Stimulated activated CD4-positive, alpha-beta T cell treated with anti-CD3 and anti-CD28 coated beads, Interleukin-2, amount 100 ng/mL, for 24 hours (primary cell): ENCODE measurements around the gene PLSCR5.

Source experiments
- DNase-seq, 2 donors: peaks; one replicate each; pipeline ENCODE4 v3.0.0-alpha.2; 2020

The PLSCR5 gene, protein sequence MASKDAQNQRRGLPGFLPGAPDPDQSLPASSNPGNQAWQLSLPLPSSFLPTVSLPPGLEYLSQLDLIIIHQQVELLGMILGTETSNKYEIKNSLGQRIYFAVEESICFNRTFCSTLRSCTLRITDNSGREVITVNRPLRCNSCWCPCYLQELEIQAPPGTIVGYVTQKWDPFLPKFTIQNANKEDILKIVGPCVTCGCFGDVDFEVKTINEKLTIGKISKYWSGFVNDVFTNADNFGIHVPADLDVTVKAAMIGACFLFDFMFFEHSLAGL

DNA sequence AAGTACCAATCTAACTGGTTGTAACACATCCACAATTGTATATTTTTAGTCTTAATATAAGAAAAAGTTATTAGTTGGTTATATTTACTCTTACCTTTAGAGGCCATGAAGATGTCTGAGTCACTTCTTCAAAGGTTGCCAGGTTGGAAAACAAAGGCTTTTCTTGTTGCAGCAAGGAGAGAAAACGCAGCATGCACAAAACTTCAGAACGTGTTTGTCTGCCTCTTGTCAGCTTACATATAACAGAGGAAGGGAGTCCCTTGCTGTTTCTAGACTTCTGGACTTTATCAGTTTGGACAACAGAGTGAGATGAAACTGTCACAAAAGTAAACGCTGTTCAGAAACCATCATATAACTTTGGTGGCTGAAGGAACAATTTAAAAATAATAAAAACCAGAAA, at the start of gene PLSCR5:
Gene PLSCR5 (minus strand): TSS at position 241 of the 400 bp plus-strand sequence. CDS start 134 bp downstream, at position 107.
- DNase-seq, result no peak

DNA sequence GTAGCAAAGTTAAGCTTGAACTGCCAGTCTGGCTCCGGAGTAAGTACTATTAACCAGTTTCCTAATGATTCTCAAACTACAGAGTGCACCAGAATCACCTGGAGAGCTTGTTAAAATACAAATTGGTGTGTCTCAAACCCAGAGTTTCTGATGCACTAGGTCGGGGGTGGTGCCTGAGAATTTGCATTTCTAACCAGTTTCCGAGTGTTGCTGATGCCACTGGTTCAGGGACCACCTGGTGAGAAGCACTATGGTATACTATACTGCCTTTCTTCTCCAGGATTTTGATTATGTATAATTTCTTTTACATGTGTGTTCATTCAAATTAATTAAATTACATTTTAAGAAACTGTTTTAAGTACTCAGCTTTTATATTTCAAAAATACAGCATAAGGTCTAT, 48.8 kb upstream of the PLSCR5 start:
- no peak for DNase-seq

DNA sequence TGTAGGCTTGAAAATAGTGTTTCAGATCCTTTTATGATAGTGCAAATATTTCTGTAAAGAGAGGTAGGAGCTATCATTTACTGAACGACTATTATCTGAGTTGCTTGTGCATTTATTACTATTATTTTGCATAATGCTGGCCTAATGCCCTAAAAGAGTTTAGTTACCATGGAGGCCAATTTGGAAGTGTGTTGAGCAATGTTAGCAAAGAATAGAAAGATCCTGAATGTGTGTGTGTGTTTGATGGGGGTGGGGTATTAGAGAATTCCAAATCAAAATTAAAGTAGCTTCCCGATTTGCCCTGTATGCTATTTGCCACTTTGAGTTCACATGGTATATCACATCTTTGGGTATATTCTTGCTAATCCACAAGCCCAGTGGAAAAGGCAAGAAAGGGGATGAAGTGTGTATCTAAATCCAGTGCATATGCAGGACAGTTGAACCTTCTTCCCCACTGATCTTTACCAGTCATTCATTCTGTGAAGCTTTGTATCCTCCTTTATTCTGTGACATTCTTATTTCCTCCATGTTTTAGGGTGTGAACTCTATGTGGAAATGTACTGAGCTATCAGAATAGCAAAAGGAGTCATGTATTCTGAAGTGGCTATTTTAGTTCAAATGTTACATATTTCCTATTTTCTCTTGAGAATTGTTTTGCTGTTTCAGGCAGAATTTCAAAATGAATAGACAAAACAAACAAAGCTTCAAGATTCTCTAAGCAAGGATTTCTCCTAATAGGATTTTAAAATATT, 45.7 kb upstream of the PLSCR5 start:
- no peak for DNase-seq

DNA sequence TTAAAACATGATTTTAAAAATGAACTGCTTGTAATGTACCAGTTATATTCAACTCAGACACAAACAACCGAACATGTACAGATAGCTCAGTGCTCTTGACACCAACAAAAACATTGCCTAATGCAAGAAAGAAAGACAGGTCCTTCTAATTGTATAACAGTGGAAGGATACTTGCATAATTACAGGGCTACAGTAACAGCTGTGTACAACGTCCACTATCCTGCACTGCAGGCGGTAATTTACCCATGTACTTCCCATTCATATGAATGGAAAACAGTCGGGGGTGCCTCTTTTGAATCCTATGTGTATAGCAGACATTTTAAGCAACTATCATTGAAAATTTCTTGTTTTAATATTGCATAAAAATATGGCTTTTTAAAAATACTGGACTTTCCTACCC, 41.1 kb upstream of the PLSCR5 start:
- no peak for DNase-seq

DNA sequence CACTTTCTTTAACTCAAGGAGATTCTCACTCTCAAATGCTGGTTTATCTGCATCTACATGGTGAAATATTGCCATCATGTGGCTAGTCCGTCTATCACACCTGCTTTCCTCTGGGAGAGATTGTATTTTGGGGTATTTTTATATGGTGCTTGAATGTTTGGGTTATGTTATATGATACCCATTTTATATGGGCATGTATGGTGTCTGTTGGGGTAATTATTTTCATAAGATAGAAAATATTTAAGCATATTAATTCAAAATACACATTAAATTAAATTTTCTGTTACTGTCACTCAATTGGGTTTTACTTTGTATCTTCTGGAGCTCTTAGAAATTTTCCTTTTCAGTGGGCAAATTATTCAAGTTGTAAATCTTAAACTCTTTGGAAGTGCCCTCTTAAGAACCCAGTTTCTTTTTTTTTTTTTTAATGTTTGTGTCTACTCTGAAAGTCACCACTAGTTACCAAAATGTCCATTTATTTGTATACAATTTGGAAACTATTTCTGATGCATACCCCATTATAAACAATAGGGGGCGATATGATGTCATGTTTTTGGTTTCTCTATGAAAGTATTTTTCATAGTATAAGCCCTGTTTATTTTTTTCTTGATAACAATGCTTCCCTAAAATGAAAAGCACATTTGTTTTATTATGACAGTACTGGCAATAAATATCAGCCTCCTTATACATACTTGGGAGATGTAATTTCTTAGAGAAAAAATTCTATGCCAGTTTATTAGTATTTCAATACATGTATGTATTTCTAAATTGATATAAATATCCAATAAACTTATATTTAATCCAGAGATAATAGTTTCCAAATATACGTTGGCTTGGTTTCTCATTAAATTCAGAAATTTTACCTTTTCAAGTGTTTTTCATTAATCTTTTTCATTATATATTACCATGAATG, 36.1 kb upstream of the PLSCR5 start:
- DNase-seq, result no peak

DNA sequence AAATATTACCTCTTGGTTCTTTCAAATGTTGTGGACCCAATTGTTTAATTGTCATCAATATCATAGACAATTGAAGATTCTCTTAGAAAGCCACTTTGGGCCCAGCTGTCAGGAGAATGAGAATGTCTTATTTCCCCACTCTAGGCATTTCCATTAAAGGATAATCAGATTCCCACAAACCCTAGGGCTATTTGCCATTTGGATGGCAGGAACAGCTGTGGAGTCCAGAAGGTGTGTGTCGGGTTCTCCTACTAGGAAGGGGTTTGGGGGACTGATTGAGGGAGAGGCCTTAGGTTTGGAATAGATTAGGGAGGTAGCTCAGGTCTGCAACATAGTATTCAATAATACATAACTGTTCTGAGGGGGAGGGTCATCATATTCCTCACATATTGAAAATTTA, 35.2 kb upstream of the PLSCR5 start:
- no peak for DNase-seq

DNA sequence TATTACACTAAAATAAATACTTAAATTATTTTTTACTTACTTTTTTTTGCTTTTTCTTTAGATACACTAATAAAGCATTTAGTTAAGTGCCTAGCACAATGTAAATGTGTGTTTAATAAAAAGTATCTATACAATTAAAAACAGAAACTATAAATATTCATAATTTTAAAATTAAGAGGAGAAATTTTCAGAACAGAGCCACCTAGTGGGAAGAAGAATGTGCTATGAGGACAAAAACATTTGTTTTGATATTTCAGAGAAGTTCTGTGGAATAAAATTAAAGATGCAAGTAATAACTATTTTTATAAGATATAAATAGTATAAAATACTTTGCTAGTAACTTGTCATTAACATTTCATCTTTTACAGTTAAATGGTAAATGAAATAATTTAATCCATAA, 33.6 kb upstream of the PLSCR5 start:
- DNase-seq, result no peak

DNA sequence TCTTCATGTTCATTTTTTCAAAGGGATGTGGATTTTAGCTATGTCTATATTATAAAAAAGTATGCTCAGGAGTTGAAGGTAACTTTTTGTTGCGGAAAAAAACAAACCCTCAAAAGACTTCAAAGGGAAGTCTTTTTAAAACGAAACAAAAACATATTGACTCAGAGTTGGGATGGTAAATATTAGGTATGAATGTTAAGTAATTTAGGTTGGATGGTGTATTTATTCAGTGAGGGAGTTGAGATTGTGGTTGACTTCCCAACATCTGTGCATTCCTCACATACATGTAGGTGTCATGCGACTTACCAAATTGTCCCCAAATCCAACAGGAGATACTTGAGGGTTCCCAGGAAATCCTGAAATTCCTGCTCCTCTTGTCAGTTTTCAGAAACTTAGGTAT, 32.7 kb upstream of the PLSCR5 start:
- DNase-seq, result no peak

DNA sequence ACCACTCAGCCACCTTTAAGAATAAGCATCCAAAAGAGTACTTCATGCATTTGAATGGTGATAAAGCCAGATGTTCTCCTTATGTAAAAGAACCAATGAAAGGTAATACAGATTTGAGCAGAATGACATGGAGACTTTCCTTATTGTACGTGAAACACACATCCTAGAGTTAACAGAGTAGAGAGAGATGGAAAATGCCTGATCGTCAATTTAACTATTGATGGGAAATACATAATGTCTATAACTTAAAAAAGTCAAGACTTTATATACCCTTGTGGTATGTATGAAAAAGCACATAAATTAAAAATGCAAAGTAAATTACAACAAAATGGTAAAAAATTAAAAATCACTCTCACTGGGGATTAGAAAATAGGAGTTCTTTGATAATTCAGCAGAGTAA, 31.7 kb upstream of the PLSCR5 start:
- DNase-seq, result no peak

DNA sequence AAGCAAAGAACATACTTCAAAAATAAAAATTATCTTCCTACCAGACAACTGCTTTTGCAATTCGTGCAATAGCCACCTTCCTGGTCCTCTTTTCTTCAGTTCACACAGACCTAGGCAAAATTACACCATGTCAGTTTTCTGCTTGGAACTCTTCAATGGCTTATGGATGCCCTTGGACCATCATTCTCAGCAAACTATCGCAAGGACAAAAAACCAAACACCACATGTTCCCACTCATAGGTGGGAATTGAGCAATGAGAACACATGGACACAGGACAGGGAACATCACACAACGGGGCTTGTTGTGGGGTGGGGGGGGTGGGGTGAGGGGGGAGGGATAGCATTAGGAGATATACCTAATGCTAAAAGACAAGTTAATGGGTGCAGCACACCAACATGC, 29.2 kb upstream of the PLSCR5 start:
- DNase-seq, result no peak

DNA sequence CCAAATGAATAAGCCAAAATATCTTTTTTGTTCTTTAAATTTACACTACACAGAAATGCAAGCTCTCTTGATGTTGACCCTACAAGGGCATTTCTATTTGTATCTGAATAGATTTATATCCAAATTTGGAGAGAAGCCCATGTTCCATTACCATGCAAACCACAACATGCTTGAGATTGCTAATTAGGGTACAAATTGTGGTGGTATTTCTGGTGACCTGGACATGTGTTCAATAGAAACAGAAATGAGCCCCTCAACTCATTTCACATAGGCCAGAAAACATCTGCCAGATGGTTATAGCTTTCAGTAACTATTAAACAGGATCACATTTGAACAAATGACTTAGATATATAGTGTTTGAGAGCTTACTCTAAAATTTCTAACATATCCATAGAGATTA, 23.5 kb upstream of the PLSCR5 start:
- DNase-seq, result no peak

DNA sequence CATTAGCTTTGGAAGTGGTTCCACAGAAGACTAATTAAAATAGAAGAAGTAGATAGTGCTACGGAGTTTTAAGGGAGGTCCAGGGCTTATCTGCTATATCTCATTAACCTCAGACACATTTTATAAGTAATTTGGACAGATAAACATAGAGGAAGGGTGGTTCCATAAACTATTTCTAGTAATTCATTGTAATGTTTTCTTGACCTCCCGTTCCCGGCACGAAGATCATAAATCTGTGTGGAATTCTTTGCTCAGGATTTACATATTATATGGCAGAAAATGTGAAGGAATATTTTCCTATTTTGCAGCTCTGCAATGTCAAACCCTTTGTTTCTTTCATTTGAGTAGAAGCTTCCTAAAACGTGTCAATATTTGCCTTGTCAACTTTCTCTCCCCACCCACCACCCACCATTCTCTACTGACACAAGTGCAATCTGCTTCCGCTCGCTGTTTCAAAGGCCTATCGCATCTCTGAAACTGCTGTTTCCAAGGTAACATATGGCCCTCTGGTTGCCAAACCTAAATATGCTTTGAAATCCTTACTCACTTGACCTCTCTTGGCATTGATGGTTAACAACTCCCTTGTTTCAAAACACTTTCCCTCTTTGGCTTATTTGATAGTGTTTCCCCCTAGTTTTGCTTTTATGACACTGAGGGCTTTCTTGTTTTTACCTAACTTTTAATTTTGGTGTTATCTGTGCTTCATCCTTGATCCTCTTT, 21.4 kb upstream of the PLSCR5 start:
- DNase-seq, result no peak

DNA sequence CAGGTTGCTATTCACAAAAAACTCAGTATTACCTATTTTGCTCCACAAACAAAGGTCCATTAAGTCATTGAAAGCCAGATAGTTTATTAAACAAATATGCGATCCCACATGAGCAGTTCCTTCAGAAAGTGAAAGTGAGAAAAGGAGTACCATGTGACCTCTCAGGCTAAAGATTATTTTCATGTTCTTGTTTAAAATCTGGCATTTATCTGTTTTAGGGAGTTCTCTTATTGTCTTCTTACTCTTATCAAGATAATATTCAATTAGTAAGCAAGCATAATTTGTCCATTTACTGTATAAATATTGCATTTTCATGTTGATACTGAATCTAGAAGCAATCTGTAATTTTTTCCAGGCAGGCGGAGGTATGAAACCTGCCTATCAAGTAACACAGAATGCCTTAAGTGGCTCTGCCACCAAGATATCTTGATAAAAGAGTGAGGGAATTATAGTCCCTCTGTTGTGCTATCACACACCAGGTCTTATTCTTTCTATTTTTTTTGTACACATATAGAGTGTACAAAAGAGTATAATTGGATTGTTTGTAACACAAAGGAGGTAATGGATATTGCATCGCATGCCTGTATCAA, 20.1 kb upstream of the PLSCR5 start:
- no peak for DNase-seq

DNA sequence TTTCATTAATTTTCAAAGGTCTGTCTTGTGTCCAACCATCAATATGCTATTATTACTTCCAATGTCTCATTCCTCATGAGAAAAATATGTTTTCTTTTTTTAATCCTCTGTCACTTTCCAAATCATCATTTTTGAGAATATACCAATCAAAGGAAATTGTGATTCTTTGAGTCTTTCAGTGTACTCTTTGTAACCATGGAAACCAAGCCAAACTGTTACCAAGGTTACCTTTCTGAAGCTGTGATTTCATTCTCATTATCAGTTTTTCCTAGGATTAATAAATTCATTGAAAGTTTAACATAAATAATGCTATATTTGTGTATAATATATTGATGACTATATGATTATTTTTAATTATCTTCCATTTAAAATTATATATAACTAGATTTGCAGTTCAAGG, 16.6 kb upstream of the PLSCR5 start:
- DNase-seq, result no peak

DNA sequence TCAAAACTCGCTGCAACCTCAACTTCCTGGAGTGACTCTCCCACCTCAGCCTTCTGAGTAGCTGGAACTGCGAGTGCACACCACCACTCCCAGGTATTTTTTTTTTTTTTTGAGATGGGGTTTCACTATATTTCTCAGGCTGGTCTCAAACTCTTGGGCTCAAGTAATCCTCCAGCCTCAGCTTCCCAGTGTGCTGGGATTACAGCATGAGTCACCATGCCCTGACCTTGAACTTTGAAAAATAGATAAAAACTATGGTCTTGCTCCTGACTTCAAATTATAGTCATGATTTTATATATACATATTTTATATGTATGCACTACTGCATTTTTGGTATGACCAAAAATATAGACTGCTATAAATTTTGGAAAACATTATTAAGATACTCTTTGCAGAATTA, 6.9 kb upstream of the PLSCR5 start:
- DNase-seq, result no peak

DNA sequence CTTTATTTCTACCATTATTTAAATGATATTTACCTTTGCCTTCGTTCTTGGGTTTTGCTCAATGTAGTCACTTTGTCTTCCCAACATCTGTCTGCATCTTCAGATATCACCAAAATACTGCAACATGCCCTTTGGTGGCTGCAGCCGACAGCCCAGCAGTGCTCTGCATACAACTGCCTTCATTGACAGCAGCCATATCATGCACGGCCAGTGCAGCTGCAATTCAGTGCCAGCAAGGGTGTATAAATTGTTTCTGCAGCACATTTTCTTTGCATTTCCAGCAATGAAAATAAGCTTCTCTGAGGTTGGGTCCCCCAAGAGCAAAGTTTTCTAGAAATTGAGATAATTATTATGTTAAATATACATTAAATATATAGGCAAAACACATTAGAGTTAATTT, 6.0 kb upstream of the PLSCR5 start:
- no peak for DNase-seq

DNA sequence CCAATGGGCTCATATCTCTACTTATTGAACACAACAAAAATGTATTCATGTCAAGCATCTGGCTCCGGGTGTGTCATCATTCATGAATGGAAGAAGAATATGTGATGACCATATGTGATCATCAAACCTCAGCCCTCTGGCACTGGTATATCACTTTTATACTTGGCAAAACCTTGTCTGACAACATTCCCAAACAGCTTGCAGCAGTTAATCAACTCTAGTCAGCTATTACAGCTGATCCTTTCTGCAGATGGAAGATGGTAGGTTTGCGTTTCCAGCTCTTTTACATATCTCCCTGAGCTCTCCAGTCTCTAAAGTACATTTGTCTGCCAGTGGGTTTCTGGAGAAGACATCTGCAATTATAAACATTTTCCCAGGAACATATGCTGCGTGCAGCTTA, 6.6 kb downstream of the PLSCR5 start:
- no peak for DNase-seq

DNA sequence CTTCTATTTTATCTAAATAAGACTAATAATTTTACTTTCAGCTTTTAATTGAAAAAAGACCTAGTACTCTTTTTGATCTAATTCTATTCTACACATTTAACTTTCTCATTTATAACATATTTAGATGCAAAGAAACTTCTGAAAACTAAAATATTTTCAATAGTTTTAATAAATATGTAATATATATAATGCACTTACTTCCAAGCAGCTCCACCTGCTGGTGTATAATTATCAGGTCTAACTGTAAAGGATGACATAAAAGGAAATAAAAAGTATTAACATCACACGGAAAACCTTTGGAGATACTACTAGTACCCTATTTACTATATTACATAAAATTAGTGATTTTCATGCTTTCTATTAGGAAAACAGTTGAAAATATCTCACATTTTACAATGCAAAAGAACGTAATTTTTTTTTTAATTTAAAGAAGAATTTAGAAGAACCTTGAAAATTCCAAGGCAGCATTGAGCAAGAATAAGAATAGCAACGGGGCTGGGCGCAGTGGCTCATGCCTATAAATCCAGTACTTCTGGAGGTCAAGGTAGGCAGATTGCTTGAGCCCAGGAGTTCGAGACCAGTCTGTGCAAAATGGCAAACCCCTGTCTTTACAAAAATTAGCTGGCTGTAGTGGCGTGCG, 10.2 kb downstream of the PLSCR5 start:
- DNase-seq, result no peak

DNA sequence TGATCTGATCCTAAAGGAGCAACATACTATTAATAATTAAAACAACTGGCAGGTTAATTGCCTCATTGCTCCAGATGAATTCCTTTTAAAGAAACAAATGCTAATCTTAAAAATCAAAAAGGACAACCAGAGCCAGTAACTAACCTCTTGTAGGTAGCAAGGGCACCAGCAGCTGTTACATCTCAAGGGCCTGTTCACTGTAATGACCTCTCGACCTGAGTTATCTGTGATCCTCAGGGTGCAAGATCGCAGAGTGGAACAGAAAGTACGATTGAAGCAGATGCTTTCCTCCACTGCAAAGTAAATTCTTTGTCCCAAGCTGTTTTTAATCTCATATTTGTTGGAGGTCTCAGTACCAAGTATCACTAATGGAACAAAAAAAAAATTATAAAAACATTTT, 11.4 kb downstream of the PLSCR5 start:
- DNase-seq, result no peak

DNA sequence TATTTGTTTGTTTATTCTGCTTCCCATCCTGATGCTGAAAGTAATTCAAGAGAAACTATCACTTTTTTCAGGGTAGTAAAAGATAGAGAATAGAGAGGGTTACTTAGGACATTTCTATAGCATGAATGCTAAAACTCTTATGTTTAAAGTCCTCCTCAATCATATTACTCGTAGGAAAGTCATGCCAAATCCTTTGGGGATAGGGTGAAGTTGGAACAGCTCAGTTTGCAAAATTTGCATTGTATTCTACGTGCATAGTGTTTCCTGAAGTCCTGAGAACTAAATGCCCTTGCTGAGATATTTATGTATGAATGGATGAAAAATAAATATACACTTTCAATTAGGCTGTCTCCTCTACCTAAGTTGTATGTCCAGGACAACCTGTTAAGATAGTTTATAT, 14.6 kb downstream of the PLSCR5 start:
- DNase-seq, result no peak

DNA sequence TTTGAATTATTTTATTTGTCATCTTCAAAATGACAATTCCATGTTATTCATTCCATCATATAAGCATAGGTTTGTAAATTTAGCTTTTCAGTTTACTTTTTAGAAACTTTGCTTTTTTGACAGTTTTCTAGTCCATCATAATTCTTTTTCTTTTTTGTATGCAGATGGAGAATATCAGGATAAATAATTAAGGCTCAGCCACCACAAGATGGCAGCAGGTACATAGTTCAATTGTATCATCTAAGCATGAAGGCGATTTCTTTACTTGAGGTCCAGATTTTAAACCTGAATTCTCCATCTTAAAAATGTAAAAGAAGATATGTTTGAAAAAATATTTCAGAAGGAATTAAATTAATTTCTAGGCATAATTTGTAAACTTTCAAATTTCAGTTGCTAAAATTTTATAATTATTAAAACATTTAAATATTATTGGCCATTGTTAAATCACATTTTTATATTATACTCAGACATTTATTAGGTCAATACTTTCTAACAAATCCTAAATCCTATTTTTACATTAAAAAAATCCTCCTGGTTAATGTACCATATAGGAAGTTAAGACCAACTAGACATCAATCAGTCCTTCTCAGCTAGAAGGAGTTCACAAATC, 15.1 kb downstream of the PLSCR5 start:
- DNase-seq, result peak in 1 of 2 donors; percentile 9

DNA sequence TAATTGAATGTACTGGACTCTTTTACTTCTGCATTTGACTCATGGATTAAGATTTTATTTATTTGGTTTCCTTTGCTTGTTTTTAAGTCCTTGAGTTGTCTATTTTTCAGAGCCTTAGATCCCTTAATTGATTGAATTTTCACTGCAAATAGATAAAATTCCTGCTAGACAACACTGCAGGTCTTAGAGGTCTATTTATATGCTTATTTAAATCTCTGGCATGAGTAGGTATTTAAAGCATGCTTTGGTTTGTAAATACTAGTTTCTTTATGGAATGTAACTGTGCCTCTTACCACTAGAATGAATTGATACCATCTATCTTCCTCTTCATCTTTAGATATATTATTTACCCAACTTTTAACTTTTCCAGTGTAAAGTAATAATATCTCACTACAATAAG, 20.0 kb downstream of the PLSCR5 start:
- no peak for DNase-seq
